Endothelial cell of umbilical vein (primary cell): ENCODE results near the gene PLSCR2. TPM values are rescaled to one million over a fixed set of nuclear protein-coding genes. Genes with fewer than 3 reads are reported as not detected.
A peak's percentile ranks its signal among the peaks of the same experiment; 100 is the strongest.

ENCODE experiments used
- BruUV-seq: library from RNA; stranded (reverse); fragments of 400-500 nt; replicated peaks from 2 replicates; lab custom pipeline; 2021; lab: Mats Ljungman, UMichigan
- CTCF ChIA-PET: fragments of 300-600, 350-600 bp; sonication (Branson Sonifier 250); formaldehyde crosslinking; loops from one replicate; lab custom pipeline; 2021; ENCODE audit warnings: antibody characterized with exemption, inconsistent platforms; lab: Charles Lee
- POLR2A ChIA-PET: fragments of 300-600, 350-600 bp; sonication (Branson Sonifier 250); formaldehyde crosslinking; loops from one replicate; lab custom pipeline; 2021; ENCODE audit warnings: antibody characterized with exemption, inconsistent platforms; lab: Charles Lee
- DNase-seq: peaks from one replicate; pipeline ENCODE4 v3.0.0-alpha.2; 2011; ENCODE audit warnings: low read depth, low spot score
- FAIRE-seq: peaks from 2 replicates; lab custom pipeline; 2011; peaks lifted over from hg19 to GRCh38; lab: Jason Lieb, UNC
- H2AFZ ChIP-seq: 2 replicates; pipeline ENCODE4 v1.6.0; 2012; ENCODE audit warnings: low read depth, low read length, control low read depth, inconsistent platforms
- H3K27ac ChIP-seq: 2 replicates; pipeline ENCODE4 v1.5.1; 2011; ENCODE audit warnings: low read depth, mild to moderate bottlenecking, control low read depth, low read length, moderate library complexity; ENCODE audit not compliant: insufficient read depth
- H3K27me3 ChIP-seq, 2 experiments: 2 replicates each; pipeline versions ENCODE4 v1.6.0 to v1.6.1; 2011; ENCODE audit warnings: low read length in 2 of 2, mixed read lengths in 1 of 2; ENCODE audit not compliant: control insufficient read depth in 2 of 2, insufficient read depth in 2 of 2
- H3K36me3 ChIP-seq, 2 experiments: 2 replicates in 1 of 2; 3 replicates in 1 of 2; pipeline ENCODE4 v1.5.1; 2011; ENCODE audit warnings: low read length in 2 of 2, mild to moderate bottlenecking in 1 of 2, moderate library complexity in 1 of 2; ENCODE audit not compliant: control insufficient read depth in 2 of 2, insufficient read depth in 2 of 2; ENCODE audit errors: extremely low read depth in 1 of 2
- H3K4me1 ChIP-seq: 3 replicates; pipeline ENCODE4 v1.5.1; 2011; ENCODE audit warnings: mild to moderate bottlenecking, low read length; ENCODE audit not compliant: control insufficient read depth, insufficient read depth; ENCODE audit errors: extremely low read depth
- H3K4me2 ChIP-seq: 2 replicates; pipeline ENCODE4 v1.6.1; 2011; ENCODE audit warnings: low read length, control low read depth, mixed read lengths; ENCODE audit not compliant: insufficient read depth
- H3K4me3 ChIP-seq, 3 experiments: fragments of 200-600 bp in 1 of 3; sonication (generic), shearing (Covaris generic) in 1 of 3; replicated peaks in 1 of 3; 2 replicates each; pipeline ENCODE4 v1.5.1; 2011 to 2016; ENCODE audit warnings: control low read depth in 3 of 3, low read length in 3 of 3, mild to moderate bottlenecking in 2 of 3, inconsistent platforms in 1 of 3, low read depth in 1 of 3, moderate library complexity in 1 of 3; ENCODE audit not compliant: insufficient read depth in 1 of 3
- H3K79me2 ChIP-seq: 2 replicates; pipeline ENCODE4 v1.6.0; 2012; ENCODE audit warnings: low read length, inconsistent platforms; ENCODE audit not compliant: control insufficient read depth, insufficient read depth
- H3K9ac ChIP-seq: replicated peaks from 2 replicates; pipeline ENCODE3; 2011; ENCODE audit warnings: low read length, control low read depth; ENCODE audit not compliant: insufficient read depth; ENCODE audit errors: extremely low read depth
- H3K9me1 ChIP-seq: replicated peaks from 3 replicates; pipeline ENCODE4 v1.6.0; 2011; ENCODE audit warnings: mild to moderate bottlenecking, low read length; ENCODE audit not compliant: control insufficient read depth, insufficient read depth; ENCODE audit errors: extremely low read depth
- H3K9me3 ChIP-seq: replicated peaks from 2 replicates; pipeline ENCODE4 v1.5.1; 2012; ENCODE audit warnings: low read length, inconsistent platforms; ENCODE audit not compliant: control insufficient read depth, insufficient read depth
- H4K20me1 ChIP-seq: replicated peaks from 2 replicates; pipeline ENCODE3; 2011; ENCODE audit warnings: mild to moderate bottlenecking, low read length; ENCODE audit not compliant: control insufficient read depth, insufficient read depth; ENCODE audit errors: extremely low read depth
- EZH2 ChIP-seq: IDR thresholded peaks from 2 replicates; pipeline ENCODE4 v1.6.1; 2012; ENCODE audit warnings: borderline replicate concordance, low read depth, mild to moderate bottlenecking, moderate library complexity, low read length, inconsistent platforms; ENCODE audit not compliant: severe bottlenecking
- FOS ChIP-seq: IDR thresholded peaks from 2 replicates; pipeline ENCODE4 v1.6.1; 2011; ENCODE audit warnings: mild to moderate bottlenecking, low read length, moderate library complexity, borderline replicate concordance; ENCODE audit not compliant: insufficient read depth
- JUN ChIP-seq: IDR thresholded peaks from 2 replicates; pipeline ENCODE4 v1.6.1; 2011; ENCODE audit warnings: borderline replicate concordance, low read depth; ENCODE audit not compliant: insufficient read length, insufficient read depth
- MYC ChIP-seq: IDR thresholded peaks from one replicate; pipeline ENCODE4 v1.6.1; 2011; ENCODE audit warnings: mild to moderate bottlenecking, low read depth, low read length
- POLR2A ChIP-seq: IDR thresholded peaks from 2 replicates; pipeline ENCODE4 v1.6.1; 2012; ENCODE audit warnings: low read depth, mild to moderate bottlenecking, control low read depth, low read length
- POLR2AphosphoS5 ChIP-seq: IDR thresholded peaks from 2 replicates; pipeline ENCODE4 v1.6.1; 2012; ENCODE audit warnings: low read depth, mild to moderate bottlenecking, control low read depth, low read length, moderate library complexity; ENCODE audit not compliant: insufficient read depth
- dilution Hi-C: fragments of 300-500 bp; cut with MboI; formaldehyde crosslinking; loops from one replicate; pipeline ENCODE4 v1.15.0; 2019; ENCODE audit warnings: low sequenced_read_pairs; ENCODE audit not compliant: extremely low pct_ligation_motif_present
- intact Hi-C: fragments of 100-400 bp; cut with micrococcal nuclease; formaldehyde crosslinking; loops from one replicate; pipeline ENCODE4 v1.10.0; 2022
- polyA plus RNA-seq, 4 experiments: library from polyadenylated mRNA; depleted of rRNA in 3 of 4; stranded (reverse) in 3 of 4; unstranded in 1 of 4; fragments of >200 nt; gene quantifications; 2 replicates each; pipeline versions ENCODE4 v1.2.1 to v1.2.3, GENCODE V29; 2011 to 2012; ENCODE audit warnings: missing spikeins in 1 of 4
- total RNA-seq: library from RNA; stranded (reverse); gene quantifications from 2 replicates; pipeline ENCODE4 v1.2.3, GENCODE V29; 2021
- TF ChIP-seq, protein P1 (sequence below), 2 donors: IDR thresholded peaks; 1 replicate in 1 of 2; 2 replicates in 1 of 2; pipeline ENCODE4 v1.5.1; 2011; ENCODE audit warnings: low read length in 2 of 2, mild to moderate bottlenecking in 2 of 2, moderate library complexity in 2 of 2, control low read depth in 1 of 2, inconsistent platforms in 1 of 2, low read depth in 1 of 2; ENCODE audit not compliant: insufficient read depth in 1 of 2; ENCODE audit errors: extremely low read depth in 1 of 2
- TF ChIP-seq, protein P2 (sequence below): IDR thresholded peaks from 2 replicates; pipeline ENCODE4 v1.6.1; 2011; ENCODE audit not compliant: insufficient read depth, insufficient read length

PLSCR2 gene
- total and polyA plus RNA-seq, 2 donors (not counting 3 experiments of a cell fraction or from before 2014, with no cell fraction given): not detected

DNA sequence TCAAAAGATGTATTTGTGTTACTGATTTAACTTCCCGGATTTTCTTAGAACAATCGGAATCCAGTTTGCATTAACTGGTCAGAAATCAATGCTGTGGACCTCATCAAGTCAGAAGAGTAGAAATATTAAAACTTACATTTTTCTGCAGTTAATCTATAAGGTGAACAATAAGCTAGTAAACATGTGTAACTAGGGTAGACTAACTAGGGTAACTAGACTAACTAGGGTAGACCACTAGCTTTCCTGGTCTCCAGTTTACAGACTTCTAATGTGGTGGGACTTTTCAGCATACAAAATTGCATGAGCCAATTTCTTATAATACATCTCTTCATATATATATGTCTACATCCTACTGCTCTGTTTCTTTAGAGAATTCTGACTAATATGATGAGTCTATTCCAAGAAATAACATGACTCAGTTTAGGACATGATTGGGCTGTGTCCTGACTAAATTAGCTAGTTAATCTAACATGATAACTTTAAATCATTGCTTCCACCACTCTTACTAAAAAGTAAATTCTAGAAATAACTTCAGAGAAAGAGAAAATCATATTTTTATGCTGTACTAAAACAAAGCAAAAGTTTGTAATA lies 5.3 kb downstream of the PLSCR2 start:
- Histone ChIP-seq H3K27ac (no peak overlapping the region), H3K9me1 (no peaks in the 10 kb centered on the region), H3K4me3 (no peak overlapping the region), H3K9ac (no peak overlapping the region), H2AFZ (no peak overlapping the region), H3K36me3 (no peaks in the 10 kb centered on the region), H3K9me3 (no peaks in the 10 kb centered on the region), H3K27me3 (no peaks in the 10 kb centered on the region), H3K4me1 (no peaks in the 10 kb centered on the region), H4K20me1 (no peaks in the 10 kb centered on the region), H3K79me2 (no peaks in the 10 kb centered on the region), H3K4me2 (no peak overlapping the region)
- intact Hi-C loops (no loop called here), dilution Hi-C loops (no loop called here)
- FAIRE-seq (no peak), DNase-seq (no peak)
- ChIA-PET POLR2A (no interaction called here), CTCF (no interaction called here)
- BruUV-seq: no TSS peak
- TF ChIP-seq POLR2AphosphoS5 (no peak), EZH2 (no peak), POLR2A (no peak), MYC (no peak), JUN (no peak), FOS (peak; percentile 62)
- TF ChIP-seq, protein P1, sequence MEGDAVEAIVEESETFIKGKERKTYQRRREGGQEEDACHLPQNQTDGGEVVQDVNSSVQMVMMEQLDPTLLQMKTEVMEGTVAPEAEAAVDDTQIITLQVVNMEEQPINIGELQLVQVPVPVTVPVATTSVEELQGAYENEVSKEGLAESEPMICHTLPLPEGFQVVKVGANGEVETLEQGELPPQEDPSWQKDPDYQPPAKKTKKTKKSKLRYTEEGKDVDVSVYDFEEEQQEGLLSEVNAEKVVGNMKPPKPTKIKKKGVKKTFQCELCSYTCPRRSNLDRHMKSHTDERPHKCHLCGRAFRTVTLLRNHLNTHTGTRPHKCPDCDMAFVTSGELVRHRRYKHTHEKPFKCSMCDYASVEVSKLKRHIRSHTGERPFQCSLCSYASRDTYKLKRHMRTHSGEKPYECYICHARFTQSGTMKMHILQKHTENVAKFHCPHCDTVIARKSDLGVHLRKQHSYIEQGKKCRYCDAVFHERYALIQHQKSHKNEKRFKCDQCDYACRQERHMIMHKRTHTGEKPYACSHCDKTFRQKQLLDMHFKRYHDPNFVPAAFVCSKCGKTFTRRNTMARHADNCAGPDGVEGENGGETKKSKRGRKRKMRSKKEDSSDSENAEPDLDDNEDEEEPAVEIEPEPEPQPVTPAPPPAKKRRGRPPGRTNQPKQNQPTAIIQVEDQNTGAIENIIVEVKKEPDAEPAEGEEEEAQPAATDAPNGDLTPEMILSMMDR (IDR thresholded peaks at IDR 0.05; ENCODE audit: extremely low read depth in 1 of 2, insufficient read depth in 1 of 2, low read depth in 1 of 2, low read length in 2 of 2): no peak
- TF ChIP-seq, protein P2, sequence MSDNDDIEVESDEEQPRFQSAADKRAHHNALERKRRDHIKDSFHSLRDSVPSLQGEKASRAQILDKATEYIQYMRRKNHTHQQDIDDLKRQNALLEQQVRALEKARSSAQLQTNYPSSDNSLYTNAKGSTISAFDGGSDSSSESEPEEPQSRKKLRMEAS: no peak
